A549 (cell line): ENCODE results near the gene FBXO47. TPM values are rescaled to one million over a fixed set of nuclear protein-coding genes. Genes with fewer than 3 reads are reported as not detected.
A peak's percentile ranks its signal among the peaks of the same experiment; 100 is the strongest.

Source experiments
- ATAC-seq, 2 experiments: fragments of 200-7000 bp in 1 of 2; fragments of >200 bp in 1 of 2; cut with Nextera tagmentation in 1 of 2; cut with Tn5 transposase in 1 of 2; 3 replicates each; pipeline versions ENCODE4 v1.8.0 to v1.9.1; 2018 to 2020; ENCODE audit warnings: mild to moderate bottlenecking in 1 of 2, moderate library complexity in 1 of 2
- CTCF ChIA-PET: fragments of 300-600 bp; sonication (Branson Sonifier 250); formaldehyde crosslinking; extraction: SDS; loops from one replicate; lab custom pipeline; 2021; ENCODE audit warnings: antibody characterized with exemption, inconsistent platforms; lab: Yijun Ruan, JAX
- POLR2A ChIA-PET: fragments of 350-600 bp; formaldehyde crosslinking; extraction: SDS; loops from one replicate; lab custom pipeline; 2021; ENCODE audit warnings: antibody characterized with exemption, inconsistent platforms; lab: Yijun Ruan, JAX
- DNase-seq, 2 experiments: peaks; one replicate each; pipeline versions ENCODE4 v3.0.0 to v3.0.0-alpha.2; 2011 to 2016; ENCODE audit warnings: low read depth in 1 of 2, low spot score in 1 of 2
- FAIRE-seq: peaks from 2 replicates; lab custom pipeline; 2011; peaks lifted over from hg19 to GRCh38; lab: Jason Lieb, UNC
- H3K27ac ChIP-seq, 2 experiments: fragments of >200 bp; sonication (Bioruptor Twin); formaldehyde crosslinking; 3 replicates each; pipeline ENCODE4 v1.5.1; 2016 to 2017
- H3K4me1 ChIP-seq: fragments of >200 bp; sonication (Bioruptor Twin); formaldehyde crosslinking; 3 replicates; pipeline ENCODE4 v1.6.1; 2016
- H3K4me2 ChIP-seq: fragments of >200 bp; sonication (Bioruptor Twin); formaldehyde crosslinking; 3 replicates; pipeline ENCODE4 v1.6.1; 2016
- H3K4me3 ChIP-seq: fragments of >200 bp; sonication (Bioruptor Twin); formaldehyde crosslinking; 3 replicates; pipeline ENCODE4 v1.5.1; 2016
- H3K9me3 ChIP-seq: fragments of >200 bp; sonication (Bioruptor Twin); formaldehyde crosslinking; 3 replicates; pipeline ENCODE4 v1.6.1; 2016
- BHLHE40 ChIP-seq: IDR thresholded peaks from 2 replicates; pipeline ENCODE4 v1.6.1; 2012; ENCODE audit warnings: low read depth, low read length, inconsistent platforms
- CHD4 ChIP-seq: fragments of 200-600 bp; sonication (generic); IDR thresholded peaks from 2 replicates; pipeline ENCODE4 v1.6.1; 2016; ENCODE audit warnings: antibody characterized with exemption, mild to moderate bottlenecking, borderline replicate concordance
- EHF ChIP-seq: fragments of 250-450 bp; sonication (Bioruptor Pico); IDR thresholded peaks from 2 replicates; pipeline ENCODE4 v1.5.0; 2020; ENCODE audit warnings: mild to moderate bottlenecking
- EP300 ChIP-seq, 2 experiments: fragments of >200 bp; sonication (Bioruptor Twin); formaldehyde crosslinking; IDR thresholded peaks; 2 replicates in 1 of 2; 3 replicates in 1 of 2; pipeline ENCODE4 v1.6.1; 2016 to 2017
- FOSL2 ChIP-seq, 2 experiments: fragments of 450-650 bp in 1 of 2; fragments of >200 bp in 1 of 2; sonication (Bioruptor Twin) in 1 of 2; formaldehyde crosslinking; IDR thresholded peaks; 2 replicates each; pipeline versions ENCODE4 v1.5.0 to v1.6.1; 2016 to 2020; ENCODE audit warnings: mild to moderate bottlenecking in 1 of 2, moderate library complexity in 1 of 2
- FOXS1 ChIP-seq: fragments of 250-450 bp; sonication (Bioruptor Pico); IDR thresholded peaks from 2 replicates; pipeline ENCODE4 v1.5.0; 2020; ENCODE audit warnings: mild to moderate bottlenecking, moderate library complexity
- HOXB13 ChIP-seq: fragments of 250-450 bp; sonication (Bioruptor Pico); IDR thresholded peaks from 2 replicates; pipeline ENCODE4 v1.5.0; 2020; ENCODE audit warnings: low read depth, mild to moderate bottlenecking, moderate library complexity
- JUN ChIP-seq, 2 experiments: fragments of >200 bp; sonication (Bioruptor Twin); formaldehyde crosslinking; IDR thresholded peaks; 2 replicates in 1 of 2; 3 replicates in 1 of 2; pipeline ENCODE4 v1.6.1; 2016 to 2017
- JUNB ChIP-seq: fragments of >200 bp; sonication (Bioruptor Twin); formaldehyde crosslinking; IDR thresholded peaks from 2 replicates; pipeline ENCODE4 v1.6.1; 2016
- KDM1A ChIP-seq: fragments of 200-600 bp; sonication (generic); IDR thresholded peaks from 2 replicates; pipeline ENCODE4 v1.6.1; 2016; ENCODE audit warnings: low read depth, mild to moderate bottlenecking
- KDM5A ChIP-seq: fragments of 200-600 bp; sonication (generic); IDR thresholded peaks from 2 replicates; pipeline ENCODE4 v1.6.1; 2016; ENCODE audit warnings: antibody characterized with exemption, mild to moderate bottlenecking
- MAFK ChIP-seq: fragments of 450-650 bp; IDR thresholded peaks from 2 replicates; pipeline ENCODE4 v1.6.1; 2014; ENCODE audit not compliant: partially characterized antibody
- PBX3 ChIP-seq: IDR thresholded peaks from 2 replicates; pipeline ENCODE4 v1.6.1; 2012
- POLR2A ChIP-seq: IDR thresholded peaks from 2 replicates; pipeline ENCODE4 v1.6.1; 2012; ENCODE audit warnings: mild to moderate bottlenecking, low read length
- RAD21 ChIP-seq, 2 experiments: fragments of >200 bp in 1 of 2; sonication (Bioruptor Twin) in 1 of 2; formaldehyde crosslinking in 1 of 2; IDR thresholded peaks in 1 of 2; conservative IDR thresholded peaks in 1 of 2; 2 replicates in 1 of 2; 3 replicates in 1 of 2; pipeline ENCODE4 v1.6.1; 2012 to 2018; ENCODE audit warnings: inconsistent platforms in 1 of 2
- RARB ChIP-seq: fragments of 250-450 bp; sonication (Bioruptor Pico); IDR thresholded peaks from 2 replicates; pipeline ENCODE4 v1.8.0; 2021; ENCODE audit warnings: mild to moderate bottlenecking, moderate library complexity
- RCOR1 ChIP-seq: fragments of 150-350 bp; IDR thresholded peaks from 2 replicates; pipeline ENCODE4 v1.6.1; 2014; ENCODE audit warnings: antibody characterized with exemption, low read length, low read depth
- RFX5 ChIP-seq: fragments of 450-650 bp; IDR thresholded peaks from 2 replicates; pipeline ENCODE4 v1.7.1; 2014; ENCODE audit warnings: antibody characterized with exemption, mild to moderate bottlenecking, moderate library complexity
- SMC3 ChIP-seq: fragments of >200 bp; sonication (Bioruptor Twin); formaldehyde crosslinking; IDR thresholded peaks from 3 replicates; pipeline ENCODE4 v1.6.1; 2018; ENCODE audit warnings: inconsistent platforms
- SREBF2 ChIP-seq: fragments of 450-650 bp; IDR thresholded peaks from 2 replicates; pipeline ENCODE4 v1.6.1; 2014; ENCODE audit warnings: mild to moderate bottlenecking, moderate library complexity
- TFCP2L1 ChIP-seq: fragments of 250-450 bp; sonication (Bioruptor Pico); IDR thresholded peaks from 2 replicates; pipeline ENCODE4 v1.5.0; 2021; ENCODE audit warnings: mild to moderate bottlenecking
- TP53 ChIP-seq: fragments of 250-450 bp; sonication (Bioruptor Pico); IDR thresholded peaks from 2 replicates; pipeline ENCODE4 v1.5.0; 2021; ENCODE audit warnings: mild to moderate bottlenecking, moderate library complexity
- ZNF302 ChIP-seq: fragments of 250-450 bp; sonication (Bioruptor Pico); IDR thresholded peaks from 2 replicates; pipeline ENCODE4 v1.9.0; 2021; ENCODE audit warnings: inconsistent platforms, mild to moderate bottlenecking, moderate library complexity
- WGBS: methylation state at CpG from one replicate; pipeline ENCODE4 v1.1.6; 2017; ENCODE audit errors: missing lambda C conversion rate; 5-methylcytosine and 5-hydroxymethylcytosine counted together
- polyA plus RNA-seq, 4 experiments: library from polyadenylated mRNA; depleted of rRNA in 3 of 4; stranded (reverse); fragments of >200 nt; fragmentation: RNase III in 1 of 4; extraction: RNeasy Plus Mini Kit Qiagen cat#74134 plus additional on column Dnase treatment in 1 of 4; gene quantifications; 2 replicates in 3 of 4; 3 replicates in 1 of 4; pipeline ENCODE4 v1.2.3, GENCODE V29; 2011 to 2017
- TF ChIP-seq, protein P1 (sequence below): fragments of >200 bp; sonication (Bioruptor Twin); formaldehyde crosslinking; IDR thresholded peaks from 3 replicates; pipeline ENCODE4 v1.5.1; 2016

The FBXO47 gene
- polyA plus RNA-seq, 2 of the 4 experiments (the other 2 are of a cell fraction), result 0.04 TPM; not detected in 1

GRCh38 chr17:38896346-38896954 is 70.8 kb downstream of the FBXO47 start:
- H3K27ac ChIP-seq, result peak overlapping the region in 1 of 2 experiments; percentile 85; a peak in 2 of 6 replicates
- no peak overlapping the region for H3K4me3 ChIP-seq
- H3K9me3 ChIP-seq, result no peaks in the 10 kb centered on the region
- no peak for TF ChIP-seq TP53 (CRISPR knock-in tag)
- TF ChIP-seq BHLHE40, result no peak
- no peak for TF ChIP-seq EP300 (IDR thresholded peaks at IDR 0.05)
- TF ChIP-seq, protein P1, sequence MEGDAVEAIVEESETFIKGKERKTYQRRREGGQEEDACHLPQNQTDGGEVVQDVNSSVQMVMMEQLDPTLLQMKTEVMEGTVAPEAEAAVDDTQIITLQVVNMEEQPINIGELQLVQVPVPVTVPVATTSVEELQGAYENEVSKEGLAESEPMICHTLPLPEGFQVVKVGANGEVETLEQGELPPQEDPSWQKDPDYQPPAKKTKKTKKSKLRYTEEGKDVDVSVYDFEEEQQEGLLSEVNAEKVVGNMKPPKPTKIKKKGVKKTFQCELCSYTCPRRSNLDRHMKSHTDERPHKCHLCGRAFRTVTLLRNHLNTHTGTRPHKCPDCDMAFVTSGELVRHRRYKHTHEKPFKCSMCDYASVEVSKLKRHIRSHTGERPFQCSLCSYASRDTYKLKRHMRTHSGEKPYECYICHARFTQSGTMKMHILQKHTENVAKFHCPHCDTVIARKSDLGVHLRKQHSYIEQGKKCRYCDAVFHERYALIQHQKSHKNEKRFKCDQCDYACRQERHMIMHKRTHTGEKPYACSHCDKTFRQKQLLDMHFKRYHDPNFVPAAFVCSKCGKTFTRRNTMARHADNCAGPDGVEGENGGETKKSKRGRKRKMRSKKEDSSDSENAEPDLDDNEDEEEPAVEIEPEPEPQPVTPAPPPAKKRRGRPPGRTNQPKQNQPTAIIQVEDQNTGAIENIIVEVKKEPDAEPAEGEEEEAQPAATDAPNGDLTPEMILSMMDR, result no peak
- peak; percentile 61; the same call in 1 of the 2 replicates for TF ChIP-seq KDM1A
- no peak for TF ChIP-seq KDM5A
- no peak for TF ChIP-seq SREBF2
- TF ChIP-seq ZNF302 (CRISPR knock-in tag), result no peak
- peak; percentile 78 for TF ChIP-seq MAFK
- TF ChIP-seq FOXS1, result no peak
- no peak for TF ChIP-seq CHD4
- no peak for TF ChIP-seq JUN (IDR thresholded peaks at IDR 0.05)
- POLR2A ChIA-PET, result interaction anchor here (3.0 kb wide), 1 partner anchor 27 kb away, joined by 6 read pairs; the partner anchor contains the start of gene LASP1
- H3K4me2 ChIP-seq, result no peak overlapping the region
- no peak for DNase-seq
- 83% methylated on average over 13 of the region's 13 CpGs for WGBS
- FAIRE-seq, result no peak
- ATAC-seq, result no peak
- CTCF ChIA-PET, result interaction anchor here (1.3 to 4.2 kb wide), 4 partner anchors 12 to 257 kb away, joined by 4 to 14 read pairs (median 4); no protein-coding TSS in a partner anchor
- H3K4me1 ChIP-seq, result peaks cover 70% of the 10 kb centered on the region

GRCh38 chr17:38894276-38894675 is 72.9 kb downstream of the FBXO47 start:
- POLR2A ChIA-PET, result interaction anchor here (1.2 kb wide), 1 partner anchor 22 kb away, joined by 3 read pairs; no protein-coding TSS in a partner anchor
- Histone ChIP-seq H3K9me3 (no peaks in the 10 kb centered on the region), H3K4me2 (no peak overlapping the region), H3K4me1 (peaks cover 54% of the 10 kb centered on the region), H3K27ac (peak overlapping the region in 1 of 2 experiments; percentile 42; a peak in 2 of 6 replicates), H3K4me3 (no peak overlapping the region)
- ATAC-seq, result no peak
- no peak for TF ChIP-seq BHLHE40
- no peak for TF ChIP-seq RCOR1
- no peak for TF ChIP-seq RFX5
- no peak for TF ChIP-seq HOXB13 (CRISPR knock-in tag)
- no peak for TF ChIP-seq FOXS1
- no peak for TF ChIP-seq JUN (IDR thresholded peaks at IDR 0.05)
- TF ChIP-seq JUNB, result no peak
- no peak for TF ChIP-seq PBX3
- TF ChIP-seq RARB, result no peak
- no peak for TF ChIP-seq TFCP2L1 (CRISPR knock-in tag)
- no peak for TF ChIP-seq POLR2A
- no peak for TF ChIP-seq SMC3
- no peak for TF ChIP-seq RAD21 (conservative IDR thresholded peaks at IDR 0.05 in 1 of 2, IDR thresholded peaks at IDR 0.05 in 1 of 2)
- TF ChIP-seq EHF (CRISPR knock-in tag), result no peak
- TF ChIP-seq FOSL2 (IDR thresholded peaks at IDR 0.05), result no peak
- TF ChIP-seq FOSL2 (CRISPR knock-in tag; IDR thresholded peaks at IDR 0.05), result no peak
- no peak for DNase-seq
- CTCF ChIA-PET, result interaction anchor here (0.6 to 1.8 kb wide), 8 partner anchors 9 to 350 kb away, joined by 3 to 4 read pairs (median 3); partner anchors contain the start of gene LASP1
- no peak for FAIRE-seq
- WGBS, result 83% methylated on average over 7 of the region's 7 CpGs
